SK-N-SH (cell line): ENCODE results near the gene MATN1. TPM values are rescaled to one million over a fixed set of nuclear protein-coding genes. Genes with fewer than 3 reads are reported as not detected.

Experiments used
- CTCF ChIA-PET: fragments of 300-600, 350-600 bp; formaldehyde crosslinking; extraction: SDS; loops from one replicate; lab custom pipeline; 2021; lab: Yijun Ruan, JAX
- POLR2A ChIA-PET: fragments of 350-600 bp; sonication (Branson Sonifier 250); formaldehyde crosslinking; extraction: SDS; loops from one replicate; lab custom pipeline; 2020; ENCODE audit warnings: antibody characterized with exemption, inconsistent platforms; lab: Yijun Ruan, JAX
- DNase-seq: peaks from one replicate; pipeline ENCODE4 v3.0.0; 2012
- H2AFZ ChIP-seq: fragments of 200-600 bp; sonication (generic); 2 replicates; pipeline ENCODE4 v1.8.1; 2016; ENCODE audit warnings: antibody characterized with exemption, mild to moderate bottlenecking, low read depth
- H3F3A ChIP-seq: fragments of 200-600 bp; sonication (generic); replicated peaks from 2 replicates; pipeline ENCODE3; 2016; ENCODE audit warnings: antibody characterized with exemption, mild to moderate bottlenecking; ENCODE audit not compliant: insufficient read depth
- H3K27ac ChIP-seq, 2 experiments: fragments of 200-500 bp in 1 of 2; fragments of 200-600 bp in 1 of 2; sonication (Bioruptor generic) in 1 of 2; sonication (generic), shearing (Covaris generic) in 1 of 2; 2 replicates each; pipeline versions ENCODE4 v1.5.1 to v1.6.1; 2014 to 2016; ENCODE audit warnings: low read depth in 2 of 2, inconsistent platforms in 1 of 2, low read length in 1 of 2, mild to moderate bottlenecking in 1 of 2, mixed read lengths in 1 of 2
- H3K27me3 ChIP-seq: fragments of 200-600 bp; sonication (generic), shearing (Covaris generic); 2 replicates; pipeline ENCODE4 v1.6.1; 2016; ENCODE audit warnings: mixed run types; ENCODE audit not compliant: insufficient read depth
- H3K36me3 ChIP-seq, 2 experiments: fragments of 200-500 bp in 1 of 2; fragments of 200-600 bp in 1 of 2; sonication (Bioruptor generic) in 1 of 2; sonication (generic) in 1 of 2; replicated peaks in 1 of 2; 2 replicates each; pipeline versions ENCODE3 to v1.5.1; 2014 to 2016; ENCODE audit warnings: low read length in 1 of 2, mild to moderate bottlenecking in 1 of 2; ENCODE audit not compliant: insufficient read depth in 2 of 2, control insufficient read depth in 1 of 2
- H3K4me1 ChIP-seq, 2 experiments: fragments of 200-500 bp in 1 of 2; fragments of 200-600 bp in 1 of 2; sonication (Bioruptor generic) in 1 of 2; sonication (generic), shearing (Covaris generic) in 1 of 2; 2 replicates each; pipeline versions ENCODE4 v1.5.1 to v1.6.1; 2014 to 2016; ENCODE audit warnings: low read depth in 1 of 2, low read length in 1 of 2, mixed run types in 1 of 2; ENCODE audit not compliant: insufficient read depth in 2 of 2, control insufficient read depth in 1 of 2
- H3K4me2 ChIP-seq: fragments of 200-600 bp; sonication (generic), shearing (Covaris generic); 2 replicates; pipeline ENCODE4 v1.6.1; 2017; ENCODE audit warnings: mixed run types
- H3K4me3 ChIP-seq, 2 experiments: fragments of 200-500 bp in 1 of 2; fragments of 200-600 bp in 1 of 2; sonication (Bioruptor generic) in 1 of 2; sonication (generic), shearing (Covaris generic) in 1 of 2; 2 replicates each; pipeline versions ENCODE4 v1.5.1 to v1.8.1; 2014 to 2016; ENCODE audit warnings: low read depth in 2 of 2, inconsistent platforms in 1 of 2, low read length in 1 of 2, mild to moderate bottlenecking in 1 of 2, mixed read lengths in 1 of 2, moderate library complexity in 1 of 2
- H3K79me2 ChIP-seq: fragments of 200-600 bp; sonication (generic); 2 replicates; pipeline ENCODE4 v1.8.1; 2017; ENCODE audit warnings: mild to moderate bottlenecking; ENCODE audit not compliant: insufficient read depth
- H3K9ac ChIP-seq: fragments of 200-600 bp; sonication (generic); 2 replicates; pipeline ENCODE4 v1.6.1; 2017; ENCODE audit warnings: mixed run types
- H3K9me2 ChIP-seq: fragments of 200-600 bp; sonication (generic); 2 replicates; pipeline ENCODE4 v1.6.1; 2017; ENCODE audit warnings: mixed run types
- H3K9me3 ChIP-seq: fragments of 200-600 bp; sonication (generic); 2 replicates; pipeline ENCODE4 v1.6.1; 2017; ENCODE audit warnings: mixed run types, mild to moderate bottlenecking, moderate library complexity
- H4K20me1 ChIP-seq: fragments of 200-600 bp; sonication (generic); 2 replicates; pipeline ENCODE4 v1.6.1; 2017; ENCODE audit warnings: mild to moderate bottlenecking, mixed run types; ENCODE audit not compliant: insufficient read depth
- CHD2 ChIP-seq: fragments of 150-350 bp; IDR thresholded peaks from 2 replicates; pipeline ENCODE4 v1.6.1; 2018; ENCODE audit warnings: low read length; ENCODE audit not compliant: partially characterized antibody
- EP300 ChIP-seq, 2 experiments: IDR thresholded peaks; 2 replicates each; pipeline versions ENCODE4 v1.4.0 to v1.6.1; 2012; ENCODE audit warnings: borderline replicate concordance in 1 of 2, low read depth in 1 of 2, low read length in 1 of 2
- FOSL2 ChIP-seq: IDR thresholded peaks from 2 replicates; pipeline ENCODE4 v1.4.0; 2012; ENCODE audit warnings: low read depth, mild to moderate bottlenecking, moderate library complexity, borderline replicate concordance
- GABPA ChIP-seq: IDR thresholded peaks from 2 replicates; pipeline ENCODE4 v1.4.0; 2012; ENCODE audit warnings: low read depth, mild to moderate bottlenecking
- JUND ChIP-seq: IDR thresholded peaks from 2 replicates; pipeline ENCODE4 v1.4.0; 2012
- MEF2A ChIP-seq: IDR thresholded peaks from 2 replicates; pipeline ENCODE4 v1.4.0; 2012; ENCODE audit warnings: low read depth, borderline replicate concordance
- NFIC ChIP-seq: IDR thresholded peaks from 2 replicates; pipeline ENCODE4 v1.4.0; 2012; ENCODE audit warnings: borderline replicate concordance
- RXRA ChIP-seq: IDR thresholded peaks from 2 replicates; pipeline ENCODE4 v1.4.0; 2012; ENCODE audit warnings: low read depth, mild to moderate bottlenecking, borderline replicate concordance
- TCF12 ChIP-seq: IDR thresholded peaks from 2 replicates; pipeline ENCODE4 v1.4.0; 2012
- WGBS: methylation state at CpG from one replicate; pipeline ENCODE4 v1.1.6; 2017; ENCODE audit warnings: low lambda C conversion rate; 5-methylcytosine and 5-hydroxymethylcytosine counted together
- polyA plus RNA-seq, 3 experiments: library from polyadenylated mRNA; depleted of rRNA; stranded (reverse); fragments of >200 nt; gene quantifications; 2 replicates each; pipeline ENCODE4 v1.2.3, GENCODE V29; 2012
- TF ChIP-seq, protein P1 (sequence below): IDR thresholded peaks from 2 replicates; pipeline ENCODE4 v1.4.0; 2012; ENCODE audit warnings: low read depth, borderline replicate concordance
- TF ChIP-seq, protein P2 (sequence below): IDR thresholded peaks from 2 replicates; pipeline ENCODE4; 2012
- TF ChIP-seq, protein P3 (sequence below): IDR thresholded peaks from 2 replicates; pipeline ENCODE4 v1.4.0; 2012; ENCODE audit warnings: low read depth, borderline replicate concordance

Gene MATN1
- polyA plus RNA-seq, 1 of the 3 experiments (the other 2 are of a cell fraction): 0.23 TPM

GRCh38 chr1:30670240-30671060 lies 52.9 kb downstream of the MATN1 start:
- no peak overlapping the region for H3K27ac ChIP-seq
- peaks cover 0 to 6% of the 10 kb centered on the region in 2 experiments; a peak in 1 of 4 replicates for H3K4me1 ChIP-seq
- no peak overlapping the region for H3K4me3 ChIP-seq
- ChIA-PET CTCF (no interaction called here), POLR2A (no interaction called here)
- no peaks in the 10 kb centered on the region for H4K20me1 ChIP-seq
- TF ChIP-seq, protein P1, sequence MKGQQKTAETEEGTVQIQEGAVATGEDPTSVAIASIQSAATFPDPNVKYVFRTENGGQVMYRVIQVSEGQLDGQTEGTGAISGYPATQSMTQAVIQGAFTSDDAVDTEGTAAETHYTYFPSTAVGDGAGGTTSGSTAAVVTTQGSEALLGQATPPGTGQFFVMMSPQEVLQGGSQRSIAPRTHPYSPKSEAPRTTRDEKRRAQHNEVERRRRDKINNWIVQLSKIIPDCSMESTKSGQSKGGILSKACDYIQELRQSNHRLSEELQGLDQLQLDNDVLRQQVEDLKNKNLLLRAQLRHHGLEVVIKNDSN: no peak
- no peak for TF ChIP-seq RXRA
- TF ChIP-seq EP300 (IDR thresholded peaks at IDR 0.05; ENCODE audit: borderline replicate concordance in 1 of 2, low read depth in 1 of 2, low read length in 1 of 2): no peak
- TF ChIP-seq JUND: no peak
- no peak overlapping the region for H2AFZ ChIP-seq
- H3K36me3 ChIP-seq: no peaks in the 10 kb centered on the region
- H3K27me3 ChIP-seq: no peaks in the 10 kb centered on the region
- no peaks in the 10 kb centered on the region for H3K9me2 ChIP-seq
- H3F3A ChIP-seq: no peaks in the 10 kb centered on the region
- no peaks in the 10 kb centered on the region for H3K79me2 ChIP-seq
- WGBS: 10% methylated on average over 6 of the region's 9 CpGs
- no peak for DNase-seq
- H3K9me3 ChIP-seq: no peaks in the 10 kb centered on the region
- no peak overlapping the region for H3K4me2 ChIP-seq
- H3K9ac ChIP-seq: no peak overlapping the region

- ChIA-PET CTCF (no interaction called here), POLR2A (no interaction called here)
- no peaks in the 10 kb centered on the region for H3F3A ChIP-seq
- no peak overlapping the region for H3K9ac ChIP-seq
- H3K27ac ChIP-seq: no peak overlapping the region
- H3K9me2 ChIP-seq: no peaks in the 10 kb centered on the region
- peaks cover 0 to 11% of the 10 kb centered on the region in 2 experiments; a peak in 1 of 4 replicates for H3K4me1 ChIP-seq
- no peak for DNase-seq
- no peaks in the 10 kb centered on the region for H3K27me3 ChIP-seq
- WGBS: 37% methylated on average over 6 of the region's 6 CpGs
- no peaks in the 10 kb centered on the region for H3K9me3 ChIP-seq
- H2AFZ ChIP-seq: no peak overlapping the region
- no peak overlapping the region for H3K4me2 ChIP-seq
- TF ChIP-seq GABPA (no peak), CHD2 (no peak), TCF12 (no peak), JUND (no peak), NFIC (no peak), MEF2A (no peak), FOSL2 (no peak)
- TF ChIP-seq, protein P2, sequence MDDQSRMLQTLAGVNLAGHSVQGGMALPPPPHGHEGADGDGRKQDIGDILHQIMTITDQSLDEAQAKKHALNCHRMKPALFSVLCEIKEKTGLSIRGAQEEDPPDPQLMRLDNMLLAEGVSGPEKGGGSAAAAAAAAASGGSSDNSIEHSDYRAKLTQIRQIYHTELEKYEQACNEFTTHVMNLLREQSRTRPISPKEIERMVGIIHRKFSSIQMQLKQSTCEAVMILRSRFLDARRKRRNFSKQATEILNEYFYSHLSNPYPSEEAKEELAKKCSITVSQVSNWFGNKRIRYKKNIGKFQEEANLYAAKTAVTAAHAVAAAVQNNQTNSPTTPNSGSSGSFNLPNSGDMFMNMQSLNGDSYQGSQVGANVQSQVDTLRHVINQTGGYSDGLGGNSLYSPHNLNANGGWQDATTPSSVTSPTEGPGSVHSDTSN: no peak
- TF ChIP-seq, protein P3, sequence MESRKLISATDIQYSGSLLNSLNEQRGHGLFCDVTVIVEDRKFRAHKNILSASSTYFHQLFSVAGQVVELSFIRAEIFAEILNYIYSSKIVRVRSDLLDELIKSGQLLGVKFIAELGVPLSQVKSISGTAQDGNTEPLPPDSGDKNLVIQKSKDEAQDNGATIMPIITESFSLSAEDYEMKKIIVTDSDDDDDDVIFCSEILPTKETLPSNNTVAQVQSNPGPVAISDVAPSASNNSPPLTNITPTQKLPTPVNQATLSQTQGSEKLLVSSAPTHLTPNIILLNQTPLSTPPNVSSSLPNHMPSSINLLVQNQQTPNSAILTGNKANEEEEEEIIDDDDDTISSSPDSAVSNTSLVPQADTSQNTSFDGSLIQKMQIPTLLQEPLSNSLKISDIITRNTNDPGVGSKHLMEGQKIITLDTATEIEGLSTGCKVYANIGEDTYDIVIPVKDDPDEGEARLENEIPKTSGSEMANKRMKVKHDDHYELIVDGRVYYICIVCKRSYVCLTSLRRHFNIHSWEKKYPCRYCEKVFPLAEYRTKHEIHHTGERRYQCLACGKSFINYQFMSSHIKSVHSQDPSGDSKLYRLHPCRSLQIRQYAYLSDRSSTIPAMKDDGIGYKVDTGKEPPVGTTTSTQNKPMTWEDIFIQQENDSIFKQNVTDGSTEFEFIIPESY: no peak
- TF ChIP-seq, all 33 proteins: peak for 0
- Histone ChIP-seq H4K20me1 (no peaks in the 10 kb centered on the region), H3K4me3 (no peak overlapping the region), H3K79me2 (no peaks in the 10 kb centered on the region), H3K36me3 (no peaks in the 10 kb centered on the region)
Measured at GRCh38 chr1:30668546-30669327, 54.6 kb downstream of the MATN1 start.
